Smooth muscle cell (in vitro differentiated cells): Measurements from ENCODE around the gene IFT81. TPM values are rescaled to one million over a fixed set of nuclear protein-coding genes. Genes with fewer than 3 reads are reported as not detected.

Source experiments
- DNase-seq: peaks from one replicate; lab custom pipeline; 2025; ENCODE audit not compliant: unreplicated experiment; lab: John Stamatoyannopoulos, UW
- H2AFZ ChIP-seq: fragments of 200-600 bp; sonication (generic); 2 replicates; pipeline ENCODE4 v1.6.0; 2016; ENCODE audit warnings: antibody characterized with exemption, low read depth, mild to moderate bottlenecking
- H3F3A ChIP-seq: fragments of 200-600 bp; sonication (generic); 2 replicates; pipeline ENCODE4 v1.6.0; 2017; ENCODE audit warnings: antibody characterized with exemption, low read depth
- H3K27ac ChIP-seq: fragments of 200-600 bp; sonication (generic); 2 replicates; pipeline ENCODE4 v1.5.1; 2016; ENCODE audit warnings: low read depth, mild to moderate bottlenecking
- H3K27me3 ChIP-seq: fragments of 200-600 bp; sonication (generic); 2 replicates; pipeline ENCODE4 v1.6.1; 2016; ENCODE audit warnings: low read depth, mild to moderate bottlenecking
- H3K36me3 ChIP-seq: fragments of 200-600 bp; sonication (generic); 2 replicates; pipeline ENCODE4 v1.5.1; 2016; ENCODE audit warnings: low read depth
- H3K4me1 ChIP-seq: fragments of 200-600 bp; sonication (generic); 2 replicates; pipeline ENCODE4 v1.5.1; 2016; ENCODE audit warnings: low read depth
- H3K4me2 ChIP-seq: fragments of 200-600 bp; sonication (generic); 2 replicates; pipeline ENCODE4 v1.6.0; 2016; ENCODE audit warnings: mild to moderate bottlenecking
- H3K4me3 ChIP-seq: fragments of 200-600 bp; sonication (generic); 2 replicates; pipeline ENCODE4 v1.5.1; 2016; ENCODE audit warnings: mild to moderate bottlenecking
- H3K79me2 ChIP-seq: fragments of 200-600 bp; sonication (generic); 2 replicates; pipeline ENCODE4 v1.6.0; 2016; ENCODE audit warnings: low read depth, mild to moderate bottlenecking
- H3K9ac ChIP-seq: fragments of 200-600 bp; sonication (generic); 2 replicates; pipeline ENCODE4 v1.6.0; 2016; ENCODE audit warnings: low read depth
- H3K9me3 ChIP-seq: fragments of 200-600 bp; sonication (generic); replicated peaks from 2 replicates; pipeline ENCODE4 v1.5.1; 2016; ENCODE audit warnings: low read depth
- H4K20me1 ChIP-seq: fragments of 200-600 bp; sonication (generic); 2 replicates; pipeline ENCODE4 v1.6.0; 2016; ENCODE audit warnings: low read depth
- WGBS: methylation state at CpG from one replicate; pipeline ENCODE4 v1.1.7; 2016; ENCODE audit warnings: low lambda C conversion rate; 5-methylcytosine and 5-hydroxymethylcytosine counted together
- polyA plus RNA-seq: library from polyadenylated mRNA; unstranded; fragments of >200 nt; fragmentation: Nextera tagmentation; extraction: Ambion mirVana; gene quantifications from 2 replicates; pipeline ENCODE4 v1.2.1, GENCODE V29; 2016
- total RNA-seq: library from RNA; depleted of rRNA; stranded (reverse); fragments of >200 nt; gene quantifications from 2 replicates; pipeline ENCODE4 v1.2.3, GENCODE V29; 2014
- TF ChIP-seq, protein P1 (sequence below): fragments of 200-600 bp; sonication (generic); IDR thresholded peaks from 2 replicates; pipeline ENCODE4 v1.5.1; 2017; ENCODE audit warnings: borderline replicate concordance, mild to moderate bottlenecking, antibody characterized with exemption; ENCODE audit not compliant: insufficient read depth, poor library complexity, severe bottlenecking

The IFT81 gene
- total and polyA plus RNA-seq, 2 experiments from 2014 or later = 9.1 to 11.0 TPM

GRCh38 chr12:110088936-110089335 is 35.2 kb upstream of the IFT81 start:
- H3K27me3 ChIP-seq = peaks cover 8% of the 10 kb centered on the region
- DNase-seq = no peak
- H3K4me3 ChIP-seq = no peak overlapping the region
- no peaks in the 10 kb centered on the region for H3K9me3 ChIP-seq
- H2AFZ ChIP-seq = no peak overlapping the region
- H3K4me1 ChIP-seq = no peaks in the 10 kb centered on the region
- no peaks in the 10 kb centered on the region for H4K20me1 ChIP-seq
- no peak overlapping the region for H3K4me2 ChIP-seq
- H3K36me3 ChIP-seq = no peaks in the 10 kb centered on the region
- H3F3A ChIP-seq = no peaks in the 10 kb centered on the region
- H3K9ac ChIP-seq = no peak overlapping the region
- WGBS = 82% methylated on average over 5 of the region's 5 CpGs
- no peak overlapping the region for H3K27ac ChIP-seq
- H3K79me2 ChIP-seq = no peaks in the 10 kb centered on the region
- TF ChIP-seq, protein P1, sequence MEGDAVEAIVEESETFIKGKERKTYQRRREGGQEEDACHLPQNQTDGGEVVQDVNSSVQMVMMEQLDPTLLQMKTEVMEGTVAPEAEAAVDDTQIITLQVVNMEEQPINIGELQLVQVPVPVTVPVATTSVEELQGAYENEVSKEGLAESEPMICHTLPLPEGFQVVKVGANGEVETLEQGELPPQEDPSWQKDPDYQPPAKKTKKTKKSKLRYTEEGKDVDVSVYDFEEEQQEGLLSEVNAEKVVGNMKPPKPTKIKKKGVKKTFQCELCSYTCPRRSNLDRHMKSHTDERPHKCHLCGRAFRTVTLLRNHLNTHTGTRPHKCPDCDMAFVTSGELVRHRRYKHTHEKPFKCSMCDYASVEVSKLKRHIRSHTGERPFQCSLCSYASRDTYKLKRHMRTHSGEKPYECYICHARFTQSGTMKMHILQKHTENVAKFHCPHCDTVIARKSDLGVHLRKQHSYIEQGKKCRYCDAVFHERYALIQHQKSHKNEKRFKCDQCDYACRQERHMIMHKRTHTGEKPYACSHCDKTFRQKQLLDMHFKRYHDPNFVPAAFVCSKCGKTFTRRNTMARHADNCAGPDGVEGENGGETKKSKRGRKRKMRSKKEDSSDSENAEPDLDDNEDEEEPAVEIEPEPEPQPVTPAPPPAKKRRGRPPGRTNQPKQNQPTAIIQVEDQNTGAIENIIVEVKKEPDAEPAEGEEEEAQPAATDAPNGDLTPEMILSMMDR = no peak

- DNase-seq = no peak
- Histone ChIP-seq H3F3A (no peaks in the 10 kb centered on the region), H3K27ac (no peak overlapping the region), H3K9ac (no peak overlapping the region), H2AFZ (no peak overlapping the region), H3K36me3 (no peaks in the 10 kb centered on the region), H3K4me1 (no peaks in the 10 kb centered on the region), H3K27me3 (peaks cover 8% of the 10 kb centered on the region), H4K20me1 (no peaks in the 10 kb centered on the region), H3K79me2 (no peaks in the 10 kb centered on the region), H3K9me3 (no peaks in the 10 kb centered on the region), H3K4me2 (no peak overlapping the region), H3K4me3 (no peak overlapping the region)
- WGBS = 85% methylated on average over 8 of the region's 8 CpGs
- TF ChIP-seq, protein P1 = no peak
These were observed 33.7 kb upstream of the IFT81 start for GRCh38 chr12:110090266-110091135.

DNA sequence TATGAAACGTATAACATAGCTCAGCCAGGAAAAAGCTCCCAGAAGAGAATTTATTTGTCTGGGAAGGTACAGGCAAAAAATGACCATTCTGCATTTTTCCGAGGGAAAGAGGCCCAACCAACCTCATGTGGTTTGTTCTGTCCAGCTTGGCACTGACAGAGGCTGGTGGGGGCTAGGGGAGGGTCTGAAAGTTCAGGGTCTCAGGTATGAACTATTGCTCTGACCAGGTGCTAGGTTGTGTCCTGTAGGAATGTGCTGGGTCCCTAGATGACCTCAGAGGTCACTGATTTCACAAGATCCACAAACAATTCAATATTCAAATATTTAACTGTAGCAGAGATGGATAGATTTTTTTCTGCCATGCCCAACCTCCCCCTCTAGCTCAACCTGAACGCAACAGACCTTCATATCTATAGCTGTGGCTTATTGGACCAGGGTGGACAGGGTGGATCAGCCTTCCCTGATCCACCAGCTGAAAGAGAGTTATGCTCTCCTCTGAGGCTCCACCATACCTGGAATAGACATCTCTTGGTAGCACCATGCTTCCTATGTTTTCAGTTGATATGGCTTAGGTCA is 32.9 kb upstream of the IFT81 start:
- H3K4me3 ChIP-seq = no peak overlapping the region
- no peaks in the 10 kb centered on the region for H3K4me1 ChIP-seq
- H3K4me2 ChIP-seq = no peak overlapping the region
- H4K20me1 ChIP-seq = no peaks in the 10 kb centered on the region
- H3K9me3 ChIP-seq = no peaks in the 10 kb centered on the region
- TF ChIP-seq, protein P1 = no peak
- H3K9ac ChIP-seq = no peak overlapping the region
- no peak overlapping the region for H3K27ac ChIP-seq
- DNase-seq = no peak
- no peaks in the 10 kb centered on the region for H3K79me2 ChIP-seq
- WGBS = 86% methylated on average over 3 of the region's 3 CpGs
- peaks cover 8% of the 10 kb centered on the region for H3K27me3 ChIP-seq
- no peak overlapping the region for H2AFZ ChIP-seq
- H3F3A ChIP-seq = no peaks in the 10 kb centered on the region
- no peaks in the 10 kb centered on the region for H3K36me3 ChIP-seq
